NCI-H2171 (cell line): Measurements from ENCODE around the gene PLCB4.

ENCODE experiments used
- DNase-seq: peaks from one replicate; lab custom pipeline; 2025; lab: John Stamatoyannopoulos, UW

Gene PLCB4

DNA sequence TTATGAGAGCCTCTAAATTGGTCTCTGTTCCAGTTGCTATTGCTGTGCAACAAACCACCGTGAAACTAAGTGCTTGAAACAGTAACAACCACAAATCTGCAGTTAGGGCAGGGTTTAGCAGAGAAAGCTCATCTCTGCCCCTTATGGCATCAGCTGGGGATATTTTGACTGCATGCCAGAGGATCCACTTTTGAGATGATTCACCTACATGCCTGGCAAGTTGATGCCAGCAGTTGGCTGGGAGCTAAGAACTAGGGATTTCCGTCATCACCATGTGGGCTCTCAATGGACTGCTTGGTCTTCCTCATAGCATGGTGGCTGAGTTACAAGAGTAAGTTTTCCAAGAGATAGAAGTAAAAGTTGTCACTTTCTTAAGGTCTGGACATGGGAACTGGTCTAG, 35.1 kb downstream of the PLCB4 start:
- DNase-seq = peak; percentile 32

DNA sequence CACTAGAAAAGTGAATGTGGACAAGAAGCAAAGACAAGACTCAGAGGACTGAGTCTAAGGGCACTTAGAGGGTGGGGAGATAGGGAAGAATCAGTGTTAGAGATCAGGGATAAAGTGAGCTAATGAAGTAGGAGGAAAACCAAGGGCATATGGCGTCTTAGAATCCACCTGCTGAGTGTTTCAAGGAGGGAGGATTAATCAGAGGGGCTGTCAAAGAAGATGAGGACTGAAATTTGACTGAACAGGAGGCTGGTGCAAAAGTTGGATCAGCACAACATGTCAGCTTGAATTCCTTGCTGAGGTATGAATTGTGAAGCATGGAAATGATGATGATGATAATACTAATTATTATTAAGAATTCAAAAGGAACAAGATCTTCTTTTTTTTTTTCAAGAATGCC, 39.4 kb downstream of the PLCB4 start:
- no peak for DNase-seq

DNA sequence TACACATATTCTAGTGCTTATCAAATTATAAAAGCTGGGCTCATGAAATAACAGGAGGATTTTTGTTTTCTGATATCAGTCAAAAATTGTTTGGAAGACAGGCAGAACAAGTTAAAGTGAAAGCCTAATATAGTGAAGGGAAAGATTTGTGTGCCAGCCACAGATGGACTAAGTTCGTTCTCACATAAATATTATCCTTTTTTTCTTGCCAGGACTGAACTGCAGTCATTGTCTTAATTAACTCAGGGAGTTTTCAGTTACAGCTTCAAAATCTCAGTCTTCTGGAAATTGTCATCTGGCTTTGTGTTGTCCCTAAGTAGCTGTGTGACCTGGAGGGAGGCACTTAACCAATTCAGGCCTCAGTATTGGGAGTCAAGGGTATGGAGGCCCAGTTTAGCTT, 40.7 kb downstream of the PLCB4 start:
- DNase-seq = no peak

DNA sequence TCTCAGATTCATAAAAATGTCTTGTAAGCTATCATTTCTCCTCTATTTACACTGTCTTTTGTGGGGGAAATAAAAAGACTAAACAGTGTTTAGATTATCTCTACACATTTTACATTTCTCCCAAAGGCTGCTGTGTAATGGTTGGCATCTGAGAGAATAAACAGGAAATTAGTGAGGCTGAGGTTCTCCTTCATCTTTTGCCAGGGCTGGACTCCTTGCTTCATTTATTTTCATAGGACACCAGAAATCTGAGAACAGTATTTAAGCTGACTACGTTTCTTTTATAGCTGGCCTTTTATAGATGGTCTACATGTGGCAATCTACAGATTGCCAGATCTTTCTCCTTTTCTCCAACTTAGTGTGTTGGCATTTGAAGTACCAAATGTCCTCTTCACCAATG, 41.5 kb downstream of the PLCB4 start:
- no peak for DNase-seq

DNA sequence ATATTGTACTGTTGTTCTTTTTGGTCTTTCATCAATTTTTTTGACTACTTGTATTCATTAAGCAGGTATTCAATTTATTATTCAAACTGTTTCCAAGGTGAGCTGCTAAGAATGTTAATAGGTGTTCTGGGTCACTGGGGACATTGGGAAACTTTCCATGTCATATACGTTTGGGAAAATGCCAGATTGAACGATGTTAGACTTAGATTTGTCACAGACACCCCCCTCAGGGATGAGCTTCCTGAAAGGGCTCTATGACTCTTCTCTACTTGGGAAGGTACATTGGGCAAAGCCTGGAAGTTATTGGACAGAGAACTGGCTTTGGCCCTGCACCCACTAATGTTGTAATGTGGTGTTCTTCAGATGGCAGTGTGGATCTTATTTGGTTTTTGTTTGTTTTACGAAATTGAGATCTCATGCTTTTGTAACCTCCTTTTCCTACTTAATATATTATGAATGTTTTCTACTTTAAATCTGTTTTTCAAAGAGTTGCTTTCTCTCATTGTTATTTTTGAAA, 42.1 kb downstream of the PLCB4 start:
- DNase-seq = no peak

DNA sequence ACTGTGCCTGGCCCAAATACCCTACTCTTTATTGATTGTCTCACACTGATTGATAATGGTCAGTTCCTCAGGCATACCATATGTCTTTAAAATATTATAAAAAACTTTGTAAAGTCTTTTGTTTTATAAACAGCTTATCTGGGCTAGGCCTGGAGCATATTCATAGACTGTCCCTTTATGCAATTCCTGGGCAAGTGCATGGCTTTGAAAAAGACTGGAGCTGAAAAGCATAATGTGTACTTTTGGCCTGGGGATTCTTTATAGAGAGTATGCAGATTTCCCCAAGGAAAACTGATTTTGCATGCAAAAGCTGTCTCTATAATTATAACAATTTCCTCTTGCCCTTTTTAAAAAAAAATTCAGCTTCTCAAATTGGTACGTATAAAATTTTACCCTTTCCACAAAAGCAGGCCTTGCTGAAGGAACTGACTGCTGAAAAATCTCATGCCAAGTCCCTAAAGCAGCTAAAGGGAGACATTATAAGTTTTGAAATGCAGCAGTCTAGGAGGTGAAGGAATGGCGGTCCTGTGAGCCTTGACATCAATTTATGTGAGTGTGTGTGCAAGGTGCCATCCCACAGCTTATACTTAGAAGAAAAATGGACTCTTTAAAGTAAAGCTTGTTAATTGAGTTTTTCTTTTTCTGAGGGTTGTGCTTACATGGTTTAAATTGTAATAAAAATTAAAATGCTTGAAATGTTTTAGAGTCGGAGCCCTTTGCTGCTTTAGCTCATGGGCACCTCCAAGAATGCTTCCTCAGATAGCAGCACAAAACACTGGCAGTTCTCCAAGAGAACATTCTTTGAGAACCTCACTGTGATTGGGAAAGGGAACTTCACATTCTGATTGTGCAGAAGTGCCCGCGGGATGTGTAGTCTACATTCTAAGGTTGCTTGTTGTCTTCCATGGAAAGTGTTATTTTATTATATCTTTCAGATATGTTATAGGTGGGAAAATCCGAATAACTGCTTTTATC, 43.9 kb downstream of the PLCB4 start:
- DNase-seq = no peak

DNA sequence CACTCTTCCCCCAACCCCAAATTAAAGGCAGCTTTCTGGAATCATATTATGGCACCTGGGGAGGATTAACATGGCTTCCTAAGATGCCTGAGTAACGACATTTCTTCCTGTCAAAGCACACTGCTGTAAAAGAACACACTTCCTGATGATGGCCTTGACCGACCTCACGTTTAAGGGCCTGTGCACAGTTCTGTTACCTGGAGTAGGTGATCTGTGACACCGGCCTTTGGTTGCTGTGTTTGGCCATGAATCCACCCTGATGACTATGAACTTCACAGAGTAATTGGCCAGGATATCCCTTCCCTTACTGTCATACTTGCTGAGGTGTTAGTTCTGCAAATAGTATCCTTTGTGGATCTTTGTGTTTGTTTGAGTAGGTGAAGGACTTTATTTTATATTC, 45.8 kb downstream of the PLCB4 start:
- DNase-seq = no peak

DNA sequence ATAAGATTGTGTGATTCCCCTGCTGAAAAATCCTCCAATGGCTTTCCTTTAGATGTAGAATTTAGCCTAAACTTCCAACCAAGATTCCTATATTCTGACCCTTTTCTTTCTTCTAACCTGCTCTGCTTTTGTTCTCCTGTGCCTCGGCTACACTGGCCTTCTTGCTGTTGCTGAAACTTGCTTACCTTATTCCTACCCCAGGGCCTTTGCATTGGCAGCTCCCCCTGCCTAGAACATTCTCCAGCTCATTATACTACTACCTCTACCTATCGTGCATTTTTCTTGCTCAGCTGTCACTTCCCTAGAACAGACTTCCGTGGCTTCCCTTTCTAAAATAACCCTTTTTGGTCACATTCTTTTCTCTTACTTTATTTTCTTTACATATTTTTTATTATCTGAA, 48.7 kb downstream of the PLCB4 start:
- DNase-seq = no peak

DNA sequence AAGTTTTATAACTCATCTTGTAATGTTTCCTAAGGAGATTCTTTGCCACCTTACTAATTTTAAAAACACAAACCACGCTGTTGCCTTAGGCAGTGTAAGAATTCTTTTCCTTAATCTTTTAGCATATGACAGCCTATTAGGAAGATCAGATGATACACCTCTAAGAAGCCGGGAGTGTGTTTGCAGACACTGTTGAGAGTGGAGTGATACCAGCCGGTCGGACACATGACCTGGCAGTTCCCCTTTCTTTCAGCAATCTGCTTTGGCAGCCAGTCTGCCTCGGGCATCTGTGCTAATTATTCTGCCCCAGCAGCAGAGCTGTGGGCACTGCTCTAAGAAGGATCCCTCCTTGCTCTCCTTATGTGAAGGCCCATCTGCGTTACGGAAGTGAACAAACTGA, 50.9 kb downstream of the PLCB4 start:
- DNase-seq = peak; percentile 90

DNA sequence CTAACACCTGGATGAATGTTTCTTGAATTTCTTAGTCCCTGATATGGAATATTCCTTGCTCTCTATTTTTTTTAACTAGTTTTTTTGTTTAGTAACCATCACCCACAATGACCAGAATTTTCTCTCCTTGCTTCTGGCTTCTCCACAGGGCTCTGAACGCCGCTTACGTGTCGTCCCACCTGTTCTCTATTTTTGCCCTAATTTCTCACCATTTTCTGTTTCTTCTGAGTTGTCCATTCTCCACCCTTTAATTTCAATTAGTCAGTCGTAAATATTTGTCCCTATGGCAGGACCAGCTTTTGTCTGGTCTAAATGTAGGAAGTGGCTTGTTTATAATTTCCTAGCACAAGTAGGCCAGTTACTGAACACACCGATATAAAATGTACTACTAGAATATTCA, 52.3 kb downstream of the PLCB4 start:
- no peak for DNase-seq

DNA sequence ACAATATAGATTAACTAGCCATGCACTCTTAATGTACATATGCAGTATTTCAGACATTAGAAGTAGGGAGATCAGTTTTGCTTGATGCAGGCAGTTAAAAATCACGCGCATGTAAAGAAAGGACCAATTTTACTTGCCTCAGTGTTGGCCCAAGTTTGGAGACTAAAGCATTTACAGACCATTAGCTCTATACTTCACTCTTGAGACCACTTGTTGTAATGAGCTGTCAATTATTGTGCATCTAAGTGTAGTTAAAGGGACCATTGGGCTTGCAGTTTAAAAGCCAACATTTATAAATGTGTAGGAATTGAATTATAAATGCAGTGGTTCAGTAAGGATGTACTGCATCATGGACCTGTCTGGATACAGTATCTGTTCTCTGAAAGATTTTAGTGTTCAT, 53.7 kb downstream of the PLCB4 start:
- no peak for DNase-seq

DNA sequence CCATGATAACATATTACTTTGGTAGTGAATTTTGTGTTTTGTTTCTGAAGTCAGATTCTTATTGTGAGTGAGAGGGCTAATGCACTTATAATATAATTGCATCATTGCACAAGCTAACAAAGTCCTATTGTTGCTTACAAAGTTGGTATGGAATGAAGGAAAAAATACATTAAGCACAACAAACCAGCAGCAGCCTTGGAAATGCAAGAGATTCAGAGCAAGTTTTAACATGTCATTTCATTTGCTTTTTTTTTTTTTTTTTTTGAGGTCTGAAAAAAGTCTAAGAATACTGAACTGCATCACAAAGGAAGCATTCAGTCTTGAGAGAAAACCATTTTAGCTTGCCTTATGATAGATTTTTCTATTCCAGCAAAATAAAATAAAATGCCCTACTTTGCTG, 57.6 kb downstream of the PLCB4 start:
- DNase-seq = peak; percentile 65

DNA sequence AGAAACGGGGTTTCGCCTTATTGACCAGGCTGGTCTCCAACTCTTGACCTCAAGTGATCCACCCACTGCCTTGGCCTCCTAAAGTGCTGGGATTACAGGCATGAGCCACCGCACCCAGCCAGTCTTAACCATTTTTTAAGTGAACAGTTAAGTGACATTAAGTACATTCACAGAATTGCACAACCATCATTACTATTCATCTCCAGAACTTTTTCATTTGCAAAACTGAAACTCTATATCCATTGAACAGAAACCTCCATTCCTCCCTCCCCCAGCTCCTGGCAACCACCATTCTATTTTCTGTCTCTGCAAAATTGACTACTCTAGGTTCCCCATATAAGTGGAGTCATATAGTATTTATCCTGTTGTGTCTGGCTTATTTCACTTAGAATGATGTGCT, 59.7 kb downstream of the PLCB4 start:
- DNase-seq = no peak

DNA sequence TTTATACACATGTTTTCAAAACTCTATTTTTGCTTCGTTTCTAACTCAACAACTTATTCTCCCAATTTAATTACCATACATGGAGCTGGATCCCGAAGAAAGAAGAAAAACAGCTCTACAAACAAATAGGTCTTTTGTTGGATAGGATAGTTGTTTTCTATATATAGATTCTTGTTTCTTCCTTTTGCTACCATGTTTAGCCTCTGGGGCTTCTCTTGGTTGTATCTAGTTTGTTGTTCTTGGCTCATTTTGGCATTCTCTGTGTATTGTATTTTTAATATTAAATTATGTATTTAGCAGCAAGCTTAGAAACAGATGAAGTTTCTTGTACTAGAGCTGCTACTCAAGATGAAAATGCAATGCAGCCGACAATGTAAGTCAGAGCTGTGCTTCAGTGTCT, 60.9 kb downstream of the PLCB4 start:
- DNase-seq = no peak

DNA sequence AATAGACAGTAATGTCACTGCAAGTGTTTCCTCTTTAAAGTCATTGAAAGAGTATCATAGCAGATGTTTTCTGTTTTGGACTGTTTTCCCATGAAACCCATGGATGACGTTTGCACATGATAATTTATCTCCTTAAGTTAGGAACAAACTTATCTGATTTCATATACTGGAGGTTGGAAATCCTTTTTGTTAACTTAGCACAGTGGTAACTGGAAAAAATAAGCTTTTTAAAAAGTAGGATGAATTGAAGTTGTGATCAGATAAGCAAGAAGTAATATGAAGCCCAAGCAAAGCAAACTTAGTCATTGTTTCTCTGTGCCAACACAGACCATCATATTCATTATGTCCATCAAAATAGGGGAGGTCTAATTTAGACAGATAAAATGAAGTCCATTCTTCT, 61.6 kb downstream of the PLCB4 start:
- DNase-seq = no peak

DNA sequence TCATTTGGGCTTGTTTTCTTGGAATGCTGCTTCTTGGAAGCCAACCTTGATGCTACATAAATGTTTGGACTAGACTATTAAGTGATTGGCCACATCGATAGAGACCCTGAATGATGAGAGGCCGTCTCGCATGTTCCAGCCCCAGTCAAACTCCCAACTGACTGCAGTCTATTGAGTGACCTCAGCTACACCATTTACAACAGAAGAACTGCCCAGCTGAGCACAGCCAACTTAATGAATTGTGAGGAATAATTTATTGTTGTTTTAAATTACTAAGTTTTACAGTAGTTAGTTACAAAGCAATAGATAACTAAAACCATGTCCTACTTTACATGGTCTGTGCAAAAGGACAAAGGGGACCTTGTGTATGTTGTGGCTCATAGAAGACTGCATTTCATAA, 63.0 kb downstream of the PLCB4 start:
- no peak for DNase-seq

DNA sequence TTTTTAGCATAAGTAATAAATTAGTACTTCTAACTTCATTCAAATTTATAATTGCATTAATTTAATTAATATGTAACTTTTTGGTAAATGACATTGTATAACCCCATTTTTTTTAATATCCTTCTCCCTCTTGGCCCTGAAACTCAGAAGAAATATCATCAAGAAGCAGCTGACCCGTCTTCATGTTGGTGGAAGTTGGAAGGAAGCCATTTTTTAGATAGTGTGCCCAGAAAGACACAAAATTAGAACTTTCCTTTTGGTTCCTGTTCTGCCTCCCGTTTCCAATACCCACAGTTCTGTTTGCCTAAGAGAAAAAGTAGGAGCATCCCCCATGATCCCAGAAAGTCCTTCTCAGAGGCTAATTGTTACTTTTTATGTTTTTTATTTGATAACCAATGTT, 65.5 kb downstream of the PLCB4 start:
- DNase-seq = no peak

DNA sequence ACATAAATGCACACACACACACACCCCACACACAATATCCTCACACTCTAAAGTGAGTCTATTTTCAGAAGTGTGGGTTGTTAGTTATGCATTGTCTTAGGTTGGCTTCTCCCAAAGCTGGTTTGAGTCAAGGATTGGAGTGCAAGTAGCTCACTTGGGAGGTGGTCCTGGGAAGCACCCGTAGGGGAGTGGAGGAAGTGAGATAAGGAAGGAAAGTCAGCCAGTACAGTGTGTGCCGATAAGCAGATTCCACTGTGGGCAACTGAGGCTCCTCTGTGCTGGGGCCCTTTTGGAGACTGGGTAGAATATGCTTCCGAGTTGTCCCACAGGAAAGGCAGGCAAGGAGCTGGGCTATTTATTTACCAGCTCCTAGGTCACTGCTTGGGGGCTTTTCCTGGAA, 67.2 kb downstream of the PLCB4 start:
- DNase-seq = no peak

DNA sequence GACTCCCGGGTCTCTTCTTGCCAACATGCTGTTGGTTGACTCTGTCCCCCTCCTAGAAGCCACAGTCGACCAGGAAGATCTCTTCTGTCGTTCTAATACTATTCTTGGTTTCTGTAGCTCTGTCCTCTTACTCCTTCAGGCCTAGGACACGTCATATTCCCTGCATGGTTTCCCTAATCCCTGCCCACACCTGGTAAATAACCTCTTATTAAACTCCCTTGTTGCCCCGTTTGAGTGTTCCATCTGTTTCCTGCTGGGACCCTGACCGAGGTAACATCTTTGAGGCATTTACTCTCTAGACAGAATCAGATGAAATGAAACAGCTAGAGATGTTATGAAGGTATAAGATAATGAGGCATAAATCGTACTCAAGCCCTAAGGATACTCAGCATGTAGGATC, 68.1 kb downstream of the PLCB4 start:
- peak; percentile 20 for DNase-seq

DNA sequence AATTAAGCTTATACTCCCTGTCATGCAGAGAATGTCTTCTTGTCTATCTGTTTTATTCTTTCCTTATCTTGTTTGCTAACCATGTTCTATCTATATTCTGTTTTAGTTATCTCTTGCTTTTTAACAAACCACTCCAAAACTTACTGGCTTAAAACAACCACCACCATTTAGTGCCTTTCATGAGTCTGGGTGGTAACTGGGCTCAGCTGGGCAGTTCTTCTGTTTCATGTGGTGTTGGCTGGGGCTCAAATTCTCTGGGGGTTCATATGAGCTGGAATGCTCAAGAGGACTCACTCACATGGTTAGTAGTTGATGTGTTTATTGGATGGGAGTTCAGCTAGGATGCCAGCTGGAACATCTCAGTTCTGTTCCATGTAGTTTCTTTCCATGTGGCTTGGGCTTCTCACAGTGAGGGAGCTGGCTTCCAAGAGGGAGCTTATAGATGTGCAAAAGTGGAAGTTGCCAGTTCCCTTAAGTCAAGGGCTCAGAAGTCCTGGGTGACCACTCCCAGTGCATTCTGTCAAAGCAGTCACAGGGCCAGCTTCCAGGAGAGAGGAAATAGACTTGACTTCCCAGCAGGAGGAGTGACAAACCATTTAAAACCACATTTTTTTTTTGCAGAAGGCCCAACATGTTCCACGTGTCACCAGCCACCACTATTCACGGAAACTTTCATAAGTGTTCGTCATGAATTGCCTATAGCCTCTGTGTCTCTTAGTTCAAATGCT, 70.4 kb downstream of the PLCB4 start:
- DNase-seq = no peak

DNA sequence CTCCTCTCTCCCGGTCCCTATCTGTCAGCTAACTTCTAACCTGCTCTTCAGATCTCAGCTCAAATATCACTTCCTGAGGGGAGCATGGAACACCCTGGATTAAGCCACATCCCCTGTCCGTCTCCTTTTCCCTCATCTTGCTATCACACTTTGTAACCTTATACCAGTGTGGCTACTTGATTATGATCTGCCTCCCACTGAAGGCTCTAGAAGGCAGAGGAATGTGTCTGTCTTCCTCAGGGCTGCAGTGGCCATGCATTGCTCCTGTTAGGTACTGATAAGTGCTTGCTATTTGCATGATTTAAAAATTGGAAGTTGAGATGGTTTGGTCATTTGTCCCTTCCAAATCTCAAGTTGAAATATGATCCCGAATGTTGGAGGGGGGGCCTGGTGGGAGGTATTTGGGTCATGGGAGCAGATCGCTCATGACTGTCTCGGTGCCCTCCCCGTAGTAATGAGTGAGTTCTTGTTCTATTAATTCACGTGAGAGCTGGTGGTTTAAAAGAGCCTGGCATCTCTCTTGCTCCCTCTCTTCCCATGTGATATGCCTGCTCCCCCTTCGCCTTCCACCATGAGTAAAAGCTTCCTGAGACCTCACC, 71.4 kb downstream of the PLCB4 start:
- DNase-seq = no peak

DNA sequence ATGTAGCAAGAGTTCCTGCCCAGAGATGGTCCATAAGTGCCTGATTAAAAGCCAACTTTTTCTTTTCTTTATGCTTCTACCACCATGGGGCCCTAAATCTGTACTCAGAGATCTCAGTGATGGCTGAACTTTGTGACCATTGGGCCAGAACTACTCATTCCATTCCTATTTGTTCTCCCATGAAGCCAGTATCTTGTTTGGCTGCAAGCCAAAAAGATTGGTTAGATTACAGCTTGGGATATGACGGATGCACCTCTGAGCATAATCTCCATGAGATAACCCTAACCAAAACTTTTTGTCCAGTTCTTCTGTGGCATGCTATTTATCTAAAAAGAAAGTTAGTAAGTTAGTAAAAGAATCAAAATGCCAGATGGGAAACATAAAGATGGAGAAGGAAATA, 72.2 kb downstream of the PLCB4 start:
- DNase-seq = no peak

DNA sequence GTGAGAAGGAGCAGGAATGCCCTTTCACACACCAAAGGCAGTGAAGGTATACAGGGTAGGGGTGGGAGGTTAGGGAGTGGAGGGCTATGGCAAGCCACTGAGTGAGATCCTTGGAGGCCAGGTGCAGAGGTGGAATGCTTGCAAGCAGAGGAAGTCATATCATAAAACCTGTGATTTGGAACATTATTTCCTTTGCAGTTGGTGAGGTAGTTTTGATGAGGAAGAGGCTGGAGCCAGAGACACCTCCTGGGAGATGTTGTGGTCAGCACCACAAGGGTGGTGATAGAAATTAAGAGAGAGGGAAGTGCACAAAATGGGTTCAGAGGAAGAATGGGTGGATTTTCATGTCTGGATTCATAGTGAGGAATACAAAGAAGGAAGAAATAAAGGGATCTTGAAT, 73.0 kb downstream of the PLCB4 start:
- no peak for DNase-seq
